OCI-LY3 (cell line): ENCODE results near the gene CCDC24.

Experiments
- H2AFZ ChIP-seq: fragments of 200-600, 300-600 bp; shearing (Covaris generic); 2 replicates; pipeline ENCODE4 v1.6.0; 2014; ENCODE audit warnings: antibody characterized with exemption, low read depth, low read length
- H3K27ac ChIP-seq: fragments of 200-600, 300-600 bp; sonication (generic); 2 replicates; pipeline ENCODE4 v1.5.1; 2014; ENCODE audit warnings: mild to moderate bottlenecking, low read length, moderate library complexity, mixed read lengths
- H3K27me3 ChIP-seq: fragments of 200-600, 300-600 bp; sonication (generic); 2 replicates; pipeline ENCODE4 v1.6.1; 2014; ENCODE audit warnings: low read depth, low read length, mixed read lengths
- H3K36me3 ChIP-seq: fragments of 200-600, 300-600 bp; sonication (generic); replicated peaks from 2 replicates; pipeline ENCODE3; 2014; ENCODE audit warnings: low read depth, low read length, mixed read lengths
- H3K4me1 ChIP-seq: fragments of 300-600, 200-600 bp; sonication (generic); 2 replicates; pipeline ENCODE4 v1.6.1; 2014; ENCODE audit warnings: low read length, mixed read lengths
- H3K4me2 ChIP-seq: fragments of 200-600, 300-600 bp; sonication (generic); 2 replicates; pipeline ENCODE4 v1.6.1; 2014; ENCODE audit warnings: low read length, mixed read lengths
- H3K4me3 ChIP-seq: fragments of 300-600, 200-600 bp; sonication (generic); 2 replicates; pipeline ENCODE4 v1.5.1; 2014; ENCODE audit warnings: antibody characterized with exemption, mild to moderate bottlenecking, low read length, moderate library complexity
- H3K79me2 ChIP-seq: fragments of 300-600, 200-600 bp; shearing (Covaris generic); 2 replicates; pipeline ENCODE4 v1.6.1; 2014; ENCODE audit warnings: mild to moderate bottlenecking, low read length, mixed read lengths
- H3K9ac ChIP-seq: fragments of 300-600, 200-600 bp; shearing (Covaris generic); 2 replicates; pipeline ENCODE4 v1.6.0; 2014; ENCODE audit warnings: mild to moderate bottlenecking, low read length, moderate library complexity
- H3K9me3 ChIP-seq: fragments of 200-600, 300-600 bp; shearing (Covaris generic); 2 replicates; pipeline ENCODE4 v1.6.1; 2014; ENCODE audit warnings: low read length, mixed read lengths; ENCODE audit not compliant: insufficient read depth
- H4K20me1 ChIP-seq: fragments of 200-600, 300-600 bp; sonication (generic); 2 replicates; pipeline ENCODE4 v1.6.1; 2016; ENCODE audit warnings: low read length, mixed read lengths; ENCODE audit not compliant: insufficient read depth
- CTCF ChIP-seq: fragments of 200-600, 300-600 bp; sonication (generic); IDR thresholded peaks from 2 replicates; pipeline ENCODE4 v1.5.1; 2014; ENCODE audit warnings: antibody characterized with exemption, low read length, low read depth
- EZH2phosphoT487 ChIP-seq: fragments of 200-600 bp; shearing (Covaris generic); IDR thresholded peaks from 2 replicates; pipeline ENCODE4 v1.6.1; 2018; ENCODE audit warnings: antibody characterized with exemption, mixed run types, low read depth

Gene CCDC24

GRCh38 chr1:44044071-44044801, 52.8 kb downstream of the CCDC24 start:
- no peak for TF ChIP-seq CTCF
- no peak for TF ChIP-seq EZH2phosphoT487
- H3K4me2 ChIP-seq, result no peak overlapping the region
- H4K20me1 ChIP-seq, result no peaks in the 10 kb centered on the region
- H3K36me3 ChIP-seq, result no peaks in the 10 kb centered on the region
- H3K79me2 ChIP-seq, result no peaks in the 10 kb centered on the region
- H2AFZ ChIP-seq, result no peak overlapping the region
- no peaks in the 10 kb centered on the region for H3K9me3 ChIP-seq
- H3K27me3 ChIP-seq, result no peaks in the 10 kb centered on the region
- H3K27ac ChIP-seq, result no peak overlapping the region
- no peak overlapping the region for H3K9ac ChIP-seq
- H3K4me3 ChIP-seq, result no peak overlapping the region
- peaks cover 15% of the 10 kb centered on the region for H3K4me1 ChIP-seq

GRCh38 chr1:44045064-44045463, 53.7 kb downstream of the CCDC24 start:
- H3K4me1 ChIP-seq, result peaks cover 15% of the 10 kb centered on the region
- no peaks in the 10 kb centered on the region for H3K79me2 ChIP-seq
- TF ChIP-seq EZH2phosphoT487 (no peak), CTCF (no peak)

More at GRCh38 chr1:44045064-44045463, 53.7 kb downstream of the CCDC24 start:
- Histone ChIP-seq H3K9me3 (no peaks in the 10 kb centered on the region), H3K36me3 (no peaks in the 10 kb centered on the region), H3K27ac (no peak overlapping the region), H2AFZ (no peak overlapping the region), H4K20me1 (no peaks in the 10 kb centered on the region), H3K4me3 (no peak overlapping the region), H3K4me2 (no peak overlapping the region), H3K27me3 (no peaks in the 10 kb centered on the region), H3K9ac (no peak overlapping the region)
